ENCODE results near the gene LHFPL2.

The LHFPL2 gene

GRCh38 chr5:78543916-78544315 lies 104.7 kb downstream of the LHFPL2 start:
- no peak for DNase-seq (ENCODE audit: low spot score)

DNA sequence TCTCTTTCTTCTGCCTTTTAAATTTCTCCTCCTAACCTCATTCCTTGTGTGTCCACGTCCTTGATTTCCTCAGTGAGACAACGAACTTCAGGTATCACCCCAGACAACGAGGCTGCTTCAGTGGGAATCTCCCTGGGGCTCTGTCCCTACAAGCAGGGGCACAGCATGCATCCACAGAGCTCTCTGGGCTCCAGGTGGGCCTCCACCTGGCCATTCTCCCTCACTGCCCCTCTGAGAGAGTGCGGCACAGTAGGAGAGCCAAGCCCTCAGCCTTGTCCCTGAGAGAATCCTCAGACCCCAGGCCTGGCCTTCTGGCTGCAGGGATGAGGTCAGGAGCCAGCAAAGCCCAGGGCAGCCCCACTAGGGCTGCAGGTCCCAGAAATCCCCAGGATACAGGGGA lies 105.3 kb downstream of the LHFPL2 start:
- DNase-seq (ENCODE audit: low spot score) = no peak

DNA sequence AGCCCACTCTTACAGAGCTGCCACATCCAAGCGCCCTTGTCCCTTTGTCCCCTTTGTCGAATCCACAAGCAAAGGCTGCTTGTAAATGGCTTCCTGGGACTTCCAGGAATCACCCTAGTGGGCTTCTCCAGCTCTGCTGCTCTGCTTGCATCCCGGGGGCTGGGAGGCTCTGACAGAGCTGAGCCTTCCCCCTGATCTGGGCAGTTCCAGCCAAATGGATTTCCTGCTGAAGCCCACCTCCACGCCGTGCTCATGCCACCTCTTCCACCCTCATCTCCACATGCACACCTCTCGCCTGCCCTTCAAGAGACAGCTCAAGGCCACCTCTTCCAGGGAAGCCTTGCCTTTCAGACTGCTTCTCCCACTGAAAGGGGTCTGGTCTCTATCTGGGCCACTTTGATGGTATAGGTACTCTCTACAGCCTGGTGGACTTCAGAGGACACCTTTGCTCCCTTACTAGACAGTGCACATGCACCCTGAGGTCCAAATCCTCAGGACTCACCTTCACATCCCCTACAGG lies 106.2 kb downstream of the LHFPL2 start:
- no peak for DNase-seq (ENCODE audit: low spot score)

DNA sequence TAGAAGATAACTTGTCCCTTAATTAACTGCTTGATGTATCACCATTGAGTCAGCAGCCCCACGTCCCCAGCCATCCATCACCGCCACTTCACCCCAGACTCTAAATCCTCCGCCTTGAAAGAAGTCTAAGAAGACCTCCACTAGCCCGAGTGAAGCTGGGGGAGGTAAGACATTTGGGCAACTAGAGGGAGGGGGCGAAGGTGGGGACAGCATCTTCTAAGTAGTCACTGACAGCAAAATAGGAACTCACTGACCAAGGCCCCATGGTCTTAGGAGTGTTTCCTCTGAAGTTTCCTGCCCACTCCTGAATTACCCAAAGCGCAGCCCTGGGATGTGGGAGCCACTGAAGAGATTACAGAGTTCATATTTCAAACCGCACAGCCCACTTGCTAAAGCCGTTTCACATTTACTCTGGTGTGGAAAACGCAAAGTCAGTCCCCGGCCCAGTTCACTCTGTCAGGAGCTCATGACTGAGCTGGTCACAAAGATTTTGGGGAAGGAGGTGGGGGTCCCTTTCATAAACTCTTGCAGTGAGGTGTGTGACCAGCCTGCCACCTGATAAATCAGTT lies 107.4 kb downstream of the LHFPL2 start:
- no peak for DNase-seq (ENCODE audit: low spot score)

DNA sequence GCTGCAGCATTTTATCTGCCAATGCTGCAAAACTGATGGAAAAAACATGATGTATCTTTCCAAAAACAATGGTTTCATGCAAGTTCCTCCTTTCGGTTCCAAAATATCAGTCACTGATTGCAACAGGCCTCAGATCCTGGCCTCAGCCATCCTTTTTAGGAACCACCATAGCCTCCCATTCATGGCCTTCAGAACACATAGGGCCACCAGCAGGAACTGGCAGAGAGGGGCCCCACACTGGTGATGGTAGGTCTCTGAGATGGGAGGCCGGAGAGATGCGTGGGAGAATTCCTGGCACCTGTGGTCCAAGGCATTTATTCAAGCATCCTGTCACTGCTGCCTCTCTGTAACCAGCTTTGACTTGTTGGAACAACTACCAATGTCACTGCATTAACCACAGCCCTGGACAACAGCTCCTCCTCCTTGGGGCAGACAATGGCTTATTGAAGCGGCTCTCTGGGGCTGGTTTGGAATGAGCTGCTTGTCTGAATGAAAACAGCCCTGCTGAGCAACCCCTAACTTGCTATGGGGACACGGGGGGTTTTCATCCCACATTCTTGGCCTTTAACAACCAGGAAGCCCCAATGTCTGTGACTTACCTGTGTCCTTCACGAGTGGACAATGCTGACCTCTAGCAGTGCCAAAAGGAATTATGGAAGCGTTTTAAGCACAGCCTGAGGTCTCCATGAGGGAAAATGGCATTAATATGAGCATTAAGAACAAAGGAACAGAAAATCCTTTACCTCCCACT lies 108.1 kb downstream of the LHFPL2 start:
- peak; percentile 6 for DNase-seq (ENCODE audit: low spot score)

- no peak for DNase-seq (ENCODE audit: low spot score)
These were observed 110.2 kb downstream of the LHFPL2 start for GRCh38 chr5:78538240-78538850.

DNA sequence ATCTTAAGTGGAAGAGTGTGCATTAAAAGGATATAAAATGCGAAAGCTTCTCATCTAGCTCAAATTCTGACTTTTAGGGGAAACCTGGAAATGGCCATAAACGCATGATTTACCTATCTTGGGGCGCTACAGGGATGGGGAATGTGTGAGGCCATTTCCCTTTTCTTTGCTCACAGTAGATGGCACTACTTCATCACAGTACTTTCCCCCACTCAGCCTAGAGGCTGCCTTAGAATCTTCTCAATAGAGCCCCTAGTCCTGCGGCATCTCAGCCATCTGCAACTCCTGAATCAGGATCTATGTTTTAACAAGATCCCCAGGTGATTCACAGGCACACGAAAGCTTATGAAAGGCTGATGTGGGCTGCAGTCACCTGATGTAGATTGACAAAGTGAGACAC lies 110.8 kb downstream of the LHFPL2 start:
- DNase-seq (ENCODE audit: low spot score) = peak; percentile 67

DNA sequence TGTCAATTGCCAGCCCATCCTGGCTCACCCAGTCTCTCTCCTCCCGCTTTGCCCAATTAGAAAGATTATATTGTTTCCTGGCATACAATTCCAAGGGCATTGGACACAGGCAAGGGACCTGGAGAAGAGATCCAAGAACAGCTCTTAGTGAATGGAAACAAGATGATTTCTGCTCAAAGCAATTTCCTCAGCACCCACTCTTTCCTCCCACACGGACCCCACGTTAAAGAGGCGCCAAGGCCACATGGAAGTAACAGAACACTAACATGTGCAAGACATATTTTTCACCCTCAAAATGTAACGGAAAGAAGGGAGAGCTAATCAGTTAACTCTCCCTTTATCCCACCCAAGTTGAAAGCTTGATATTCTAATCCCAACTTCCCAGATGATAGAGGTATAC lies 111.2 kb downstream of the LHFPL2 start:
- DNase-seq (ENCODE audit: low spot score) = no peak

DNA sequence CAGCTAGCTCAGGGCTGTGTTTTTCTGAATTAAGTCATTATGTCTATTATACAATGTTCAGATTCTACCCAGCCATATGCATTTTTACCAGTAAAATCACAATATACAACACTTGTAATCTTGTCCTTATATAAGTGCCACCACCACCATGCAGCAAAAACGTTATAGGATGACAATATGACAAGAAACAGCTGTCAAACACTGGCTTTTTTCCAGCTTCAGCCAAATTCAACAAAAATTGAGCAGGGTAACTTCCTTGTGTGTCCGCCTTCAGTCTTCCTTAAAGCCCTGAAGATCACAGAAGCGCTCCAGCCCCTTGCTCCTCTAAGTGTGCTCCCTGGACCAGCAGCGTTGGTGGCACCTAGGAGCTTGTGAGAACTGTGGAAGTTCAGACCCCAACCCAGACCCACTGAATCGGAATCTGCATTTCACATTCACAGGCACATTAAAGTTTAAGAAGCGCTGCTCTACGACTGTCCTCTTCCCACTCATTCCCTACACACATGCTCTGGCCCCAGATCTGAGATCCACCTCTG lies 111.8 kb downstream of the LHFPL2 start:
- DNase-seq (ENCODE audit: low spot score) = no peak

DNA sequence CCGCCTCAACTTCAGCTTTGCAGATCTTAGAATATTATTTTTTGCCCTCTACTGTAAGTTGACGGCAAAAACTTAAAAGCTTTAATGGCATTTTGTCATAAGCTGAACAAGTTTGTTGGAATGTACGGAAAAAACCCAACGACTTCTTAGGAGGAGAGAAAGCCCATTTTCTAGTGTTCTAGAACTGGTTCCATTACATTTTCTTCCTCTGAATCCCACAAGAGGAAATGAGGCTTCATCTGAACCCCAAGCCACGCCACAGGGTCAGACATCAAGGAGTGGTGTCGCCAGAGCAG lies 113.7 kb downstream of the LHFPL2 start:
- DNase-seq (ENCODE audit: low spot score) = no peak

GRCh38 chr5:78534148-78534904 lies 114.2 kb downstream of the LHFPL2 start:
- no peak for DNase-seq (ENCODE audit: low spot score)

DNA sequence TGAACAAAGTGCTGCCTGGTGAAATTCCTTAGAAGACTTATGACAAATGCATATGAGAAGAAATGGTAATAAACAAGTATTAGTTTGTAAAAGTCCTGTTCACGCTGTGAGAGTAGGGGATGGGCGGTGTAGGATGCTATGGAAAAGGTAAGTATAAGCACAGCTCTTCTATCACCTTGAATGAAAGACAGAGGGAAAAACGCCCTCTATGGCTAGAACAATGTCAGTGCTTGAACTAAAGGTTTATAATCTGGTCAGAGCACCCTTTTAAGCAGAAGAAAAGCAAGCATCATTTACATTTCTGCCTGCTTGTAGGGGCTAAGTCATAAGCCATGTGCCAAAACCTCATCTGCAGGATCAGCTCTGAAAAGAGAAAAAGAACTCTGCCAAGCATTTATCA lies 115.2 kb downstream of the LHFPL2 start:
- DNase-seq (ENCODE audit: low spot score) = peak; percentile 30

DNA sequence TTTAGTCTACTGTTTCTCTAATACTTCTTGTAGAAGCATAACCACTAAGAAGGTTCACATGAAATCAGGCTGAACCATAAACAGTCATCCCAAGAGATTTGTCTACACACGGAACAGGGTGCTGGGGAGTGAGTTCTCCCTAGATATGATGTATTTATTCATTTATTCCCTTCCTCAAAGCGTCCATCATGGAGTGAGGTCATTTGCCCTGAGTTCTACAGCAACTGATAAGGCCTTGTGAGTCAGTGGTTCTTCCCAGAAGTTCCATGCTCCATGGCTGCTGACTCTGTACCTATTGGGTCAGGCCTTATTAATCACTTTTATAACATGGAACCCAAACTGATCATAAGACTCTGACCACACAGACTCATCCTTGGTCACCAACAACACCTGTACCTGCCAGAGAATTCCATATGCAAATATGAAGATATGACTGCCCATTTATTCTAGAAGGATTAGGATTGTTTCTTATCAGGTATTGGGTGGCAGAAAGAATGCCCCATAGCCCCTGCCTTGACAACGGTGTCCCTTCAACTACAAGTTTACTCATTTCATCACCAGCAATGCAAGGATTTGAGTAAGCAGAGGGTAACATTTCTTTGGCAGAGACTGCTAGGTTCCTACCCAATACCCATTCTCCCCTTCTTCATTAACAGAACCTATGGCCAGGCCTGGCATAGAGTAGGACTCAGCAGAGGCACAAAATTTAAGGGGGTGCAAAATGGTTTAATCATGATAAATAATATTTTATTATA lies 118.1 kb downstream of the LHFPL2 start:
- no peak for DNase-seq (ENCODE audit: low spot score)

DNA sequence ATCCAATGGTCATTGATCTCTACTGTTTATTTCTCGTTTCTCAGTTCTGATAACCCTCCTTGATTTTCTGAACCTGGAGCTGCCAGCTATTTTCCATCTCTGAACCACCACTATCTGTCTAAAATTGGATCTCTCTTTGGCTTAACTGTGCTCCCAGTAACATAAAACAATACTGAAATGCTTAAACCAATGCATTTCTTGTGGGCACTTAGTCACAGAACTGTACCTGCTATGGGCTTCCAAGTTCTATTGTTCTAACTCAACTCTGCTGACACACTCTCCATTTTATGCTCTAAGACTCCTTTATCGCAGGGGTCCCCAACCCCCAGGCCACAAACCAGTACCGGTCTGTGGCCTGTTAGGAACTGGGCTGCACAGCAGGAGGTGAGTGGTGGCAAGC lies 120.6 kb downstream of the LHFPL2 start:
- DNase-seq (ENCODE audit: low spot score) = no peak

DNA sequence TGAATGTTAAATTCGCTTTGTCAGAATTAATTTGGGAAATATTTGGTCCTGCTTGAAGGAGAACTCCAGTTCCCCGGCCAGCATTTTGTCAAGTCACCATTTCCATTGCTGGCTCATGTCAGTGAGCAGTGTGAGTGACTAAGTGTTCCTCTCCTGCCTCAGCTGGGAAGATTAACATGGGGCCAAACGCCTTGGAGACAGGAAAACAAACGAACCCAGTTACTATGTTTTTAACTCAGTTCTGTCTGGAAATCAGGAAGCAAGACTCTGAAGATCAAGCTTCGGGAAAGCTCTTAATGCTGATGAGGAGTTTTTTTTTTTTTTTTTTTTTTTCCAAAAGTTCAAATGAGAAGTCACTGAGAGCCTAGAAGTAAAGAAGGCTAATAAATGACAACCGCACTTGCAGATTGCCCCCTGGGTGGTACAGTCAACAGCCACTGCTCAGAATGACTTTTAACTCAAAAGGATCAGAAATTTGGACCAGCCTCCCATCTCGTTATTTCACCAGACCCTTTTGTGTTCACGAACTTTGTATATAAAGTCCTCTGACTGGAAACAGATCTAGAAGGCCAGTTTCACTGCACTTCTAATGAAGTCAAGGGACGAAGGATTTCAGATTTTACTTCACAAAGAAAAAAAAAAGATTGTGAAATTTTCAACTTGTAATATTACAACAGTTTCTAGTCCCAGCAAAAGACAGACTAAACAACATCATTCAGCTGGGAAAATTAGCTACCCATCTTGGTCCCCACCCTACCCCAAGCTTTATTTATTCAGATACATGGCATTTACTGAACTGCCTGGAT lies 121.3 kb downstream of the LHFPL2 start:
- DNase-seq (ENCODE audit: low spot score) = no peak

DNA sequence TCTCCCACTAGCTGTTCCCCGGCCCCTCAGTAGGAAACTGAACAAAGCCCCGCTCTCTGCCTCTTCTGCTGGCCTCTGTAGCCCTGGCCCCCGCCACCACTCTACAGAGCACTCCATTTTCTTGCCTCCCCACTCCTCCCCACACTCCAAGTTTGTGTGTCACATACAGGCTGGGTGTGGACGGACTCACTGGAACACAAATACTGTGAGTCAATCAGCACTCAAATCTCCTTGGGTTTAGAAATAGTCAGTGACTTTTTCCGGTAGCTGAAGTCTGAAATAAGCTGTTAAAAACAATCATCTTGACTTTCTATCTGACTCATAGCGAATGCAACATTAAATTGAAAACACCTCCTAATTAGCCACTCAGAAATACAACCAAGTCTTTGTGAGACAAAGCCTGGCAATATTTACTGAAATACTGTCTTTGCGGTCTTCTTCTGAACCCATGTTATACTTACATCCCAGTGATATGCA lies 122.5 kb downstream of the LHFPL2 start:
- no peak for DNase-seq (ENCODE audit: low spot score)

- no peak for DNase-seq (ENCODE audit: low spot score)
These were observed 125.0 kb downstream of the LHFPL2 start for GRCh38 chr5:78523314-78524193.

DNA sequence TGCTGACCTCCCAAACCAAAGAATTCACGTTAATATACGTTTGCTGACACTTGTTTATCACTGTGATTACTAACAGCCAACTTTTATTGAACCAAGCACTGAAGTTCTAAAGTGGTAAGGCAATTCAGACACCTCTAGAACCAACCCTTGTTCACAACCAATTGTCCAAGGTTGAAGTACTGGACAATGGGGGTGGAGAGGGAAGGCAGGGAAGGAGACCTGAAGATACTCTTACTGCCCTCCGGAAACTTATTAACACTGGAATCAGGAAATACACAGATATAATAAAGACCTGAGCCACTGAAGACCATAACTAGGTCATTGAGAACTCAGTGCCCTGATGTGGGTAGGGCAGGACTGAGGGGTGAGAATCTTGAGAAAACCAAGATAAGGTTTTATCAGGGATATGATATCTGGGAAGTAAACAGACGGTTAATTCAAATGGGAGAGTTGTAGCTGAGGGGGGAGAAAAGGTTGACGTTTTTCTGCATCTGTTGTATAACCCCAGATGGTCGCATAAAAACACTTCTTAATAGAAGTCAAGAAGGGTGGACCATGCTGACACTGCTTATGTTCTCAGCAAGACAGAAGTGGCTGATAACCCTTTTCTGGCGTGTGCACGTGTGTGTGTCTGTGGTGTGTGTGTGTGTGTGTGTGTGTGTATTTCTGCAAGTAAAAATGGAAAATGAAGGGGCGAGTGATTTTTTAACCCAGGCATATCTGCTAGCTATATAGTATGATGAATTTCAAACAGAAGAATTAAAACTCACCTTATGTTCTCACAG lies 125.9 kb downstream of the LHFPL2 start:
- DNase-seq (ENCODE audit: low spot score) = no peak

- no peak for DNase-seq (ENCODE audit: low spot score)
These were observed 127.1 kb downstream of the LHFPL2 start for GRCh38 chr5:78521455-78521854.

Measured in cerebellar cortex (tissue), 1 donor.